NB4 (cell line): Measurements from ENCODE around the gene EFNA2.

Experiments used
- CTCF ChIP-seq: IDR thresholded peaks from one replicate; pipeline ENCODE4 v1.5.1; 2012; ENCODE audit warnings: low read depth, low read length
- MAX ChIP-seq: IDR thresholded peaks from 2 replicates; pipeline ENCODE4 v1.6.1; 2011; ENCODE audit warnings: low read depth, low read length
- POLR2A ChIP-seq: IDR thresholded peaks from 2 replicates; pipeline ENCODE4 v1.6.1; 2011; ENCODE audit warnings: mild to moderate bottlenecking; ENCODE audit not compliant: insufficient read length; ENCODE audit errors: extremely low read depth

GRCh38 chr19:1271528-1272422 lies 13.9 kb upstream of the EFNA2 start:
- TF ChIP-seq CTCF: no peak
- no peak for TF ChIP-seq MAX
- TF ChIP-seq POLR2A: no peak
